Pancreas (tissue), 10 donors: ENCODE results near the gene SH2B3. TPM values are rescaled to one million over a fixed set of nuclear protein-coding genes. Genes with fewer than 3 reads are reported as not detected.

Experiments
- ATAC-seq, 4 donors: fragments of 200-7000 bp; cut with Tn5 transposase; one replicate each; pipeline versions ENCODE4 v1.8.0 to v1.9.1; 2020; ENCODE audit warnings: mild to moderate bottlenecking in 4 of 4, moderate library complexity in 4 of 4
- DNase-seq, 6 donors: peaks; one replicate each; pipeline ENCODE4 v3.0.0-alpha.2; 2020
- FAIRE-seq: peaks from 2 replicates; lab custom pipeline; 2012; peaks lifted over from hg19 to GRCh38; lab: Jason Lieb, UNC
- H3K27ac ChIP-seq, 4 donors: fragments of 200-600 bp; sonication (generic); 1 replicate in 3 of 4; 2 replicates in 1 of 4; pipeline versions ENCODE4 v1.5.0 to v1.8.0; 2020
- H3K27me3 ChIP-seq, 4 donors: fragments of 200-600 bp; one replicate each; pipeline ENCODE4 v1.8.0; 2021
- H3K36me3 ChIP-seq, 3 donors: fragments of 200-600 bp; sonication (generic) in 1 of 3; one replicate each; pipeline versions ENCODE4 v1.5.0 to v1.8.0; 2020 to 2021
- H3K4me1 ChIP-seq, 3 donors: fragments of 200-600 bp; one replicate each; pipeline ENCODE4 v1.8.0; 2021
- H3K4me3 ChIP-seq, 4 donors: fragments of 200-600 bp; sonication (generic) in 2 of 4; one replicate each; pipeline versions ENCODE4 v1.5.0 to v1.8.0; 2020 to 2021
- H3K9me3 ChIP-seq, 4 donors: fragments of 200-600 bp; one replicate each; pipeline ENCODE4 v1.8.0; 2021
- CTCF ChIP-seq, 4 donors: fragments of 200-600 bp; sonication (generic) in 3 of 4; IDR thresholded peaks; one replicate each; pipeline versions ENCODE4 v1.5.0 to v1.8.0; 2021; ENCODE audit warnings: antibody characterized with exemption in 4 of 4
- WGBS, 2 donors: extraction: QIAGEN DNeasy Blood & Tissue Kit; methylation state at CpG; one replicate each; pipeline ENCODE4 v1.1.7; 2013; 5-methylcytosine and 5-hydroxymethylcytosine counted together
- intact Hi-C, 3 donors: fragments of 100-400 bp; cut with DNase I; formaldehyde crosslinking; loops; one replicate each; pipeline versions ENCODE4 v1.11.1 to v1.14.2; 2022
- polyA plus RNA-seq, 2 donors: library from polyadenylated mRNA; stranded (reverse); fragments of 200-250 nt; gene quantifications; one replicate each; pipeline ENCODE4 v1.2.3, GENCODE V29; 2013
- total RNA-seq, 6 donors: library from RNA; stranded (reverse); fragmentation: NEBNext Ultra II Directional in 4 of 6; extraction: Animal tissue kit (Norgen Biotek cat#: 25700) in 4 of 6; gene quantifications; one replicate each; pipeline versions ENCODE4 v1.2.1 to v1.2.4, GENCODE V29; 2021 to 2023
- donor health status: healthy with polysubstance abuse.
- donor health status: DM: no; HTN: no; CAD: no; lungs with moderate emphysema.
- donor health status: DM: no; HTN: no; CAD: no.
- donor health status: control.
- donor health status: control.
- donor health status: Bipolar disorder and iron deficiency.
- donor health status: DM: yes; HTN: yes; CAD: no.
- donor health status: DM: no; HTN: no; CAD: no.
- donor health status: DM: no; HTN: no; CAD: no.
- donor health status: DM: yes; HTN: yes; CAD: no.

SH2B3 gene
- total and polyA plus RNA-seq, 8 donors, result 2.8 to 15.0 (median 6.5) TPM

GRCh38 chr12:111494676-111495075 is 89.0 kb downstream of the SH2B3 start:
- no peak for TF ChIP-seq CTCF (IDR thresholded peaks at IDR 0.05)
- Histone ChIP-seq H3K27me3 (no peaks in the 10 kb centered on the region), H3K4me3 (no peak overlapping the region), H3K27ac (no peak overlapping the region), H3K36me3 (peaks cover 0 to 12% (median 8%) of the 10 kb centered on the region in 3 donors), H3K9me3 (no peaks in the 10 kb centered on the region), H3K4me1 (no peaks in the 10 kb centered on the region)
- FAIRE-seq (no peak), DNase-seq (no peak), ATAC-seq (no peak)
- intact Hi-C loops, result no loop called here
- WGBS, 2 donors, result 77 to 88% methylated on average over 4 of the region's 4 CpGs

Other genes with a start within 250 kb of the SH2B3 start
- gene PHETA1, start 36.8 kb upstream of the SH2B3 start, total RNA-seq, result 10 to 100 TPM; 17.7 to 25.3 (median 18.6) TPM
- gene PHETA1, start 36.8 kb upstream of the SH2B3 start, polyA plus RNA-seq, result 10 to 100 TPM; 11.2 to 19.8 TPM
- 10 to 100 TPM; 12.9 to 25.7 (median 17.6) TPM for gene ATXN2, start 193.4 kb downstream of the SH2B3 start, total RNA-seq
- 10 to 100 TPM; 20.8 to 28.2 TPM for gene ATXN2, start 193.4 kb downstream of the SH2B3 start, polyA plus RNA-seq